HepG2 (cell line): ENCODE results near the gene CASP7. TPM values are rescaled to one million over a fixed set of nuclear protein-coding genes. Genes with fewer than 3 reads are reported as not detected.

Experiments used
- ATAC-seq: fragments of 200-7000 bp; cut with Tn5 transposase; 3 replicates; pipeline ENCODE4 v1.9.1; 2020; ENCODE audit warnings: mild to moderate bottlenecking, moderate library complexity
- BruUV-seq: library from RNA; stranded (reverse); fragments of 400-500 nt; replicated peaks from 2 replicates; lab custom pipeline; 2021; lab: Mats Ljungman, UMichigan
- CTCF ChIA-PET: fragments of 300-600 bp; formaldehyde crosslinking; extraction: SDS; loops from one replicate; lab custom pipeline; 2021; ENCODE audit warnings: low total read pairs, inconsistent platforms, low intra/inter-chr PET ratio; lab: Yijun Ruan, JAX
- POLR2A ChIA-PET: fragments of 350-600 bp; sonication (Branson Sonifier 250); formaldehyde crosslinking; loops from one replicate; lab custom pipeline; 2020; ENCODE audit warnings: antibody characterized with exemption, inconsistent platforms; lab: Yijun Ruan, JAX
- DNase-seq: peaks from one replicate; pipeline ENCODE4 v3.0.0-alpha.2; 2015; ENCODE audit warnings: low spot score
- FAIRE-seq: peaks from 3 replicates; lab custom pipeline; 2011; peaks lifted over from hg19 to GRCh38; lab: Jason Lieb, UNC
- H2AFZ ChIP-seq: one replicate; pipeline ENCODE4 v1.6.1; 2011; ENCODE audit warnings: low read length, inconsistent platforms
- H3K27ac ChIP-seq: fragments of 300-600 bp; 3 replicates; pipeline ENCODE4 v1.8.0; 2011; ENCODE audit warnings: mixed run types, mild to moderate bottlenecking, mixed read lengths, low read length, inconsistent platforms; ENCODE audit not compliant: insufficient read depth; ENCODE audit errors: extremely low read length
- H3K27me3 ChIP-seq, 2 experiments: fragments of 200-600 bp in 1 of 2; 2 replicates in 1 of 2; 3 replicates in 1 of 2; pipeline versions ENCODE4 v1.6.0 to v1.8.0; 2011; ENCODE audit warnings: low read length in 2 of 2, mild to moderate bottlenecking in 2 of 2, moderate library complexity in 2 of 2, inconsistent platforms in 1 of 2; ENCODE audit not compliant: insufficient read depth in 2 of 2, control insufficient read depth in 1 of 2
- H3K36me3 ChIP-seq, 2 experiments: fragments of 200-600 bp in 1 of 2; replicated peaks in 1 of 2; 2 replicates in 1 of 2; 3 replicates in 1 of 2; pipeline versions ENCODE4 v1.5.1 to v1.8.0; 2011; ENCODE audit warnings: low read length in 2 of 2, inconsistent platforms in 1 of 2; ENCODE audit not compliant: insufficient read depth in 2 of 2, control insufficient read depth in 1 of 2
- H3K4me1 ChIP-seq: 2 replicates; pipeline ENCODE4 v1.5.1; 2012; ENCODE audit warnings: low read length, inconsistent platforms; ENCODE audit not compliant: insufficient read depth
- H3K4me2 ChIP-seq: 2 replicates; pipeline ENCODE4 v1.6.0; 2011; ENCODE audit warnings: low read depth, low read length, inconsistent platforms
- H3K4me3 ChIP-seq, 3 experiments: fragments of 200-600 bp in 1 of 3; sonication (generic), shearing (Covaris generic) in 1 of 3; replicated peaks in 1 of 3; 2 replicates each; pipeline ENCODE4 v1.5.1; 2011 to 2016; ENCODE audit warnings: low read length in 3 of 3, inconsistent platforms in 2 of 3, low read depth in 2 of 3, mild to moderate bottlenecking in 2 of 3, control low read depth in 1 of 3, mixed read lengths in 1 of 3; ENCODE audit not compliant: insufficient read depth in 1 of 3
- H3K79me2 ChIP-seq: one replicate; pipeline ENCODE4 v1.6.1; 2011; ENCODE audit warnings: low read length, inconsistent platforms; ENCODE audit not compliant: insufficient read depth
- H3K9ac ChIP-seq: 2 replicates; pipeline ENCODE4 v1.6.0; 2011; ENCODE audit warnings: mild to moderate bottlenecking, low read depth, low read length, inconsistent platforms; ENCODE audit not compliant: insufficient read depth
- H3K9me3 ChIP-seq: 2 replicates; pipeline ENCODE4 v1.5.1; 2012; ENCODE audit warnings: mild to moderate bottlenecking, low read length
- H4K20me1 ChIP-seq: 2 replicates; pipeline ENCODE4 v1.6.0; 2011; ENCODE audit warnings: inconsistent platforms, mild to moderate bottlenecking, low read length, moderate library complexity; ENCODE audit not compliant: insufficient read depth
- DNMT3B ChIP-seq: conservative IDR thresholded peaks from 2 replicates; pipeline ENCODE4 v1.6.1; 2016; ENCODE audit warnings: missing biosample characterization, control low read depth
- ISX ChIP-seq: sonication (generic); formaldehyde crosslinking; conservative IDR thresholded peaks from 2 replicates; pipeline ENCODE4 v1.5.0; 2020; ENCODE audit warnings: missing genetic modification reagents
- KAT2B ChIP-seq: fragments of 150-350 bp; IDR thresholded peaks from 2 replicates; pipeline ENCODE4 v1.6.1; 2014; ENCODE audit warnings: low read depth, low read length, borderline replicate concordance
- MIER3 ChIP-seq: IDR thresholded peaks from 2 replicates; pipeline ENCODE4 v1.6.1; 2016; ENCODE audit warnings: missing compliant biosample characterization, borderline replicate concordance
- NR2F2 ChIP-seq: IDR thresholded peaks from 2 replicates; pipeline ENCODE4 v1.6.1; 2012; ENCODE audit warnings: low read depth, inconsistent platforms, borderline replicate concordance
- PAX8 ChIP-seq: sonication (generic); formaldehyde crosslinking; IDR thresholded peaks from 2 replicates; pipeline ENCODE4 v1.8.0; 2022; ENCODE audit warnings: mild to moderate bottlenecking, missing genetic modification reagents, borderline replicate concordance
- ZKSCAN8 ChIP-seq: IDR thresholded peaks from 2 replicates; pipeline ENCODE4 v1.6.1; 2016; ENCODE audit warnings: borderline replicate concordance, missing genetic modification reagents, missing compliant biosample characterization
- ZNF253 ChIP-seq: sonication (generic); formaldehyde crosslinking; IDR thresholded peaks from 2 replicates; pipeline ENCODE4 v1.8.0; 2022; ENCODE audit warnings: mild to moderate bottlenecking, missing genetic modification reagents, borderline replicate concordance
- WGBS: methylation state at CpG from one replicate; pipeline ENCODE4 v1.1.6; 2017; ENCODE audit warnings: low lambda C conversion rate; 5-methylcytosine and 5-hydroxymethylcytosine counted together
- in situ Hi-C: cut with HindIII; loops from 2 replicates; pipeline ENCODE4 v1.10.0; 2017; ENCODE audit warnings: low pct_unique_long_range_greater_than_20kb; ENCODE audit not compliant: extremely low pct_ligation_motif_present
- intact Hi-C: fragments of 100-400 bp; cut with micrococcal nuclease; formaldehyde crosslinking; loops from one replicate; pipeline ENCODE4 v1.10.0; 2022; ENCODE audit not compliant: unreplicated experiment
- polyA plus RNA-seq, 8 experiments: library from polyadenylated mRNA; depleted of rRNA in 3 of 8; stranded (reverse) in 7 of 8; unstranded in 1 of 8; fragments of >200 nt; fragmentation: Illumina TruSeq in 4 of 8; extraction: Trizol in 4 of 8; gene quantifications; 2 replicates each; pipeline versions ENCODE4 v1.2.1 to v1.2.3, GENCODE V29; 2011 to 2016; ENCODE audit warnings: low read depth in 4 of 8, missing spikeins in 1 of 8, mixed read lengths in 1 of 8; ENCODE audit not compliant: insufficient read depth in 1 of 8
- total RNA-seq, 5 experiments: library from RNA; depleted of rRNA; stranded (reverse); fragments of >200 nt; fragmentation: Illumina TruSeq; extraction: Trizol; gene quantifications; 2 replicates each; pipeline ENCODE4 v1.2.3, GENCODE V29; 2016; ENCODE audit warnings: low read depth in 1 of 5
- TF ChIP-seq, protein P1 (sequence below): sonication (generic); formaldehyde crosslinking; IDR thresholded peaks from 2 replicates; pipeline ENCODE4 v1.5.0; 2020; ENCODE audit warnings: missing genetic modification reagents, mild to moderate bottlenecking, borderline replicate concordance
- TF ChIP-seq, protein P2 (sequence below): IDR thresholded peaks from 2 replicates; pipeline ENCODE4 v1.6.1; 2016; ENCODE audit warnings: mild to moderate bottlenecking
- TF ChIP-seq, protein P3 (sequence below): sonication (generic); formaldehyde crosslinking; IDR thresholded peaks from 2 replicates; pipeline ENCODE4 v1.4.0; 2020; ENCODE audit warnings: missing genetic modification reagents, borderline replicate concordance
- TF ChIP-seq, protein P4 (sequence below): sonication (generic); formaldehyde crosslinking; IDR thresholded peaks from 2 replicates; pipeline ENCODE4 v1.8.1; 2023; ENCODE audit warnings: mild to moderate bottlenecking, missing genetic modification reagents
- TF ChIP-seq, protein P5 (sequence below): fragments of 450-650 bp; IDR thresholded peaks from 2 replicates; pipeline ENCODE4 v1.6.1; 2017; ENCODE audit warnings: mild to moderate bottlenecking

CASP7 gene
- total and polyA plus RNA-seq, 2 of the 13 experiments (the other 11 are each of a cell fraction or from before 2014, with no cell fraction given): 11.9 to 39.3 TPM

DNA sequence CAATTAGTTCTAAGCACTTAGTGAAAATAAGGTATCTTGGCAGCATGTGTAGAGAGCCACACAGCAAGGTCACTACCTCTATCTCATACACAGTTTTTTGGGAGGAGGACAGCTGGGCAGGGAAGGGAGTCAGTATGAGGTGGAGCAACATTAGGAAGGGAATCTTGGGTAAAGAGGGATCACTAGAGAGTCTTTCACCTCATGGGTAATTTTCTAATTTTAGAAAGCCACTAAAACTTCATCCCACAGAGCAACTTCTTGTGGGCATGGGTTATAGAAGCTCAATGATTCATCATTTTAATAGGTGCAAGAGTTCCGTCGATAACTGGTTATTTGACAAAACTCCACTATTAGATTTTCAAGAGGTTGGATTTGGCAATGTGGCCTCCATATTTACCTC lies 18.4 kb upstream of the CASP7 start:
- 86% methylated on average over 2 of the region's 2 CpGs for WGBS
- TF ChIP-seq, protein P1, sequence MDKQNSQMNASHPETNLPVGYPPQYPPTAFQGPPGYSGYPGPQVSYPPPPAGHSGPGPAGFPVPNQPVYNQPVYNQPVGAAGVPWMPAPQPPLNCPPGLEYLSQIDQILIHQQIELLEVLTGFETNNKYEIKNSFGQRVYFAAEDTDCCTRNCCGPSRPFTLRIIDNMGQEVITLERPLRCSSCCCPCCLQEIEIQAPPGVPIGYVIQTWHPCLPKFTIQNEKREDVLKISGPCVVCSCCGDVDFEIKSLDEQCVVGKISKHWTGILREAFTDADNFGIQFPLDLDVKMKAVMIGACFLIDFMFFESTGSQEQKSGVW (CRISPR knock-in tag): no peak
- TF ChIP-seq PAX8 (CRISPR knock-in tag): no peak
- no peak for TF ChIP-seq MIER3 (CRISPR knock-in tag)
- TF ChIP-seq, protein P2, sequence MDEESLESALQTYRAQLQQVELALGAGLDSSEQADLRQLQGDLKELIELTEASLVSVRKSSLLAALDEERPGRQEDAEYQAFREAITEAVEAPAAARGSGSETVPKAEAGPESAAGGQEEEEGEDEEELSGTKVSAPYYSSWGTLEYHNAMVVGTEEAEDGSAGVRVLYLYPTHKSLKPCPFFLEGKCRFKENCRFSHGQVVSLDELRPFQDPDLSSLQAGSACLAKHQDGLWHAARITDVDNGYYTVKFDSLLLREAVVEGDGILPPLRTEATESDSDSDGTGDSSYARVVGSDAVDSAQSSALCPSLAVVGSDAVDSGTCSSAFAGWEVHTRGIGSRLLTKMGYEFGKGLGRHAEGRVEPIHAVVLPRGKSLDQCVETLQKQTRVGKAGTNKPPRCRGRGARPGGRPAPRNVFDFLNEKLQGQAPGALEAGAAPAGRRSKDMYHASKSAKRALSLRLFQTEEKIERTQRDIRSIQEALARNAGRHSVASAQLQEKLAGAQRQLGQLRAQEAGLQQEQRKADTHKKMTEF (CRISPR knock-in tag): no peak
- TF ChIP-seq, protein P3, sequence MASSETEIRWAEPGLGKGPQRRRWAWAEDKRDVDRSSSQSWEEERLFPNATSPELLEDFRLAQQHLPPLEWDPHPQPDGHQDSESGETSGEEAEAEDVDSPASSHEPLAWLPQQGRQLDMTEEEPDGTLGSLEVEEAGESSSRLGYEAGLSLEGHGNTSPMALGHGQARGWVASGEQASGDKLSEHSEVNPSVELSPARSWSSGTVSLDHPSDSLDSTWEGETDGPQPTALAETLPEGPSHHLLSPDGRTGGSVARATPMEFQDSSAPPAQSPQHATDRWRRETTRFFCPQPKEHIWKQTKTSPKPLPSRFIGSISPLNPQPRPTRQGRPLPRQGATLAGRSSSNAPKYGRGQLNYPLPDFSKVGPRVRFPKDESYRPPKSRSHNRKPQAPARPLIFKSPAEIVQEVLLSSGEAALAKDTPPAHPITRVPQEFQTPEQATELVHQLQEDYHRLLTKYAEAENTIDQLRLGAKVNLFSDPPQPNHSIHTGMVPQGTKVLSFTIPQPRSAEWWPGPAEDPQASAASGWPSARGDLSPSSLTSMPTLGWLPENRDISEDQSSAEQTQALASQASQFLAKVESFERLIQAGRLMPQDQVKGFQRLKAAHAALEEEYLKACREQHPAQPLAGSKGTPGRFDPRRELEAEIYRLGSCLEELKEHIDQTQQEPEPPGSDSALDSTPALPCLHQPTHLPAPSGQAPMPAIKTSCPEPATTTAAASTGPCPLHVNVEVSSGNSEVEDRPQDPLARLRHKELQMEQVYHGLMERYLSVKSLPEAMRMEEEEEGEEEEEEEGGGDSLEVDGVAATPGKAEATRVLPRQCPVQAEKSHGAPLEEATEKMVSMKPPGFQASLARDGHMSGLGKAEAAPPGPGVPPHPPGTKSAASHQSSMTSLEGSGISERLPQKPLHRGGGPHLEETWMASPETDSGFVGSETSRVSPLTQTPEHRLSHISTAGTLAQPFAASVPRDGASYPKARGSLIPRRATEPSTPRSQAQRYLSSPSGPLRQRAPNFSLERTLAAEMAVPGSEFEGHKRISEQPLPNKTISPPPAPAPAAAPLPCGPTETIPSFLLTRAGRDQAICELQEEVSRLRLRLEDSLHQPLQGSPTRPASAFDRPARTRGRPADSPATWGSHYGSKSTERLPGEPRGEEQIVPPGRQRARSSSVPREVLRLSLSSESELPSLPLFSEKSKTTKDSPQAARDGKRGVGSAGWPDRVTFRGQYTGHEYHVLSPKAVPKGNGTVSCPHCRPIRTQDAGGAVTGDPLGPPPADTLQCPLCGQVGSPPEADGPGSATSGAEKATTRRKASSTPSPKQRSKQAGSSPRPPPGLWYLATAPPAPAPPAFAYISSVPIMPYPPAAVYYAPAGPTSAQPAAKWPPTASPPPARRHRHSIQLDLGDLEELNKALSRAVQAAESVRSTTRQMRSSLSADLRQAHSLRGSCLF: no peak
- TF ChIP-seq DNMT3B (CRISPR knock-in tag): no peak
- TF ChIP-seq ZNF253 (CRISPR knock-in tag): no peak
- TF ChIP-seq KAT2B: no peak
- TF ChIP-seq ZKSCAN8 (CRISPR knock-in tag): no peak
- TF ChIP-seq, protein P4, sequence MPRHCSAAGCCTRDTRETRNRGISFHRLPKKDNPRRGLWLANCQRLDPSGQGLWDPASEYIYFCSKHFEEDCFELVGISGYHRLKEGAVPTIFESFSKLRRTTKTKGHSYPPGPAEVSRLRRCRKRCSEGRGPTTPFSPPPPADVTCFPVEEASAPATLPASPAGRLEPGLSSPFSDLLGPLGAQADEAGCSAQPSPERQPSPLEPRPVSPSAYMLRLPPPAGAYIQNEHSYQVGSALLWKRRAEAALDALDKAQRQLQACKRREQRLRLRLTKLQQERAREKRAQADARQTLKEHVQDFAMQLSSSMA (CRISPR knock-in tag): no peak
- no peak for TF ChIP-seq ISX (CRISPR knock-in tag)
- TF ChIP-seq, protein P5, sequence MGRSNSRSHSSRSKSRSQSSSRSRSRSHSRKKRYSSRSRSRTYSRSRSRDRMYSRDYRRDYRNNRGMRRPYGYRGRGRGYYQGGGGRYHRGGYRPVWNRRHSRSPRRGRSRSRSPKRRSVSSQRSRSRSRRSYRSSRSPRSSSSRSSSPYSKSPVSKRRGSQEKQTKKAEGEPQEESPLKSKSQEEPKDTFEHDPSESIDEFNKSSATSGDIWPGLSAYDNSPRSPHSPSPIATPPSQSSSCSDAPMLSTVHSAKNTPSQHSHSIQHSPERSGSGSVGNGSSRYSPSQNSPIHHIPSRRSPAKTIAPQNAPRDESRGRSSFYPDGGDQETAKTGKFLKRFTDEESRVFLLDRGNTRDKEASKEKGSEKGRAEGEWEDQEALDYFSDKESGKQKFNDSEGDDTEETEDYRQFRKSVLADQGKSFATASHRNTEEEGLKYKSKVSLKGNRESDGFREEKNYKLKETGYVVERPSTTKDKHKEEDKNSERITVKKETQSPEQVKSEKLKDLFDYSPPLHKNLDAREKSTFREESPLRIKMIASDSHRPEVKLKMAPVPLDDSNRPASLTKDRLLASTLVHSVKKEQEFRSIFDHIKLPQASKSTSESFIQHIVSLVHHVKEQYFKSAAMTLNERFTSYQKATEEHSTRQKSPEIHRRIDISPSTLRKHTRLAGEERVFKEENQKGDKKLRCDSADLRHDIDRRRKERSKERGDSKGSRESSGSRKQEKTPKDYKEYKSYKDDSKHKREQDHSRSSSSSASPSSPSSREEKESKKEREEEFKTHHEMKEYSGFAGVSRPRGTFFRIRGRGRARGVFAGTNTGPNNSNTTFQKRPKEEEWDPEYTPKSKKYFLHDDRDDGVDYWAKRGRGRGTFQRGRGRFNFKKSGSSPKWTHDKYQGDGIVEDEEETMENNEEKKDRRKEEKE: no peak
- no peak for TF ChIP-seq NR2F2
- no peak for DNase-seq
- Histone ChIP-seq H2AFZ (no peak overlapping the region), H4K20me1 (no peaks in the 10 kb centered on the region), H3K4me2 (no peak overlapping the region), H3K9me3 (no peaks in the 10 kb centered on the region), H3K27ac (no peak overlapping the region), H3K36me3 (no peaks in the 10 kb centered on the region), H3K9ac (no peak overlapping the region), H3K4me3 (no peak overlapping the region), H3K27me3 (0 out of 5 replicates have a peak, but pooled peaks cover 0 to 3% of the 10 kb centered on the region in 2 experiments), H3K79me2 (no peaks in the 10 kb centered on the region), H3K4me1 (no peaks in the 10 kb centered on the region)
- FAIRE-seq: no peak
- intact Hi-C loops (no loop called here), in situ Hi-C loops (no loop called here)
- no TSS peak for BruUV-seq
- POLR2A ChIA-PET: no interaction called here
- CTCF ChIA-PET: no interaction called here
- ATAC-seq: no peak
